Karpas-422 (cell line): Measurements from ENCODE around the gene SWAP70. TPM values are rescaled to one million over a fixed set of nuclear protein-coding genes. Genes with fewer than 3 reads are reported as not detected.

ENCODE experiments used
- DNase-seq: peaks from one replicate; pipeline ENCODE4 v3.0.0-alpha.2; 2015
- H2AFZ ChIP-seq: fragments of 200-600 bp; sonication (generic); 2 replicates; pipeline ENCODE4 v1.6.1; 2014; ENCODE audit warnings: antibody characterized with exemption, low read length, mixed read lengths
- H3K27ac ChIP-seq: fragments of 200-600 bp; sonication (generic); 2 replicates; pipeline ENCODE4 v1.5.1; 2014; ENCODE audit warnings: mild to moderate bottlenecking, low read length, moderate library complexity
- H3K27me3 ChIP-seq: fragments of 200-600 bp; sonication (generic); 2 replicates; pipeline ENCODE4 v1.6.1; 2014; ENCODE audit warnings: low read length, mixed read lengths
- H3K36me3 ChIP-seq: fragments of 200-600 bp; sonication (generic); 2 replicates; pipeline ENCODE4 v1.6.1; 2014; ENCODE audit warnings: low read length, mixed read lengths; ENCODE audit not compliant: insufficient read depth
- H3K4me1 ChIP-seq: fragments of 200-600 bp; sonication (generic); 2 replicates; pipeline ENCODE4 v1.6.1; 2014; ENCODE audit warnings: mild to moderate bottlenecking, low read length, mixed read lengths
- H3K4me2 ChIP-seq: fragments of 200-600 bp; sonication (generic); 2 replicates; pipeline ENCODE4 v1.6.1; 2014; ENCODE audit warnings: low read length, low read depth, mild to moderate bottlenecking; ENCODE audit not compliant: poor library complexity, severe bottlenecking
- H3K4me3 ChIP-seq: fragments of 200-600 bp; sonication (generic); 2 replicates; pipeline ENCODE4 v1.5.1; 2014; ENCODE audit warnings: mild to moderate bottlenecking, antibody characterized with exemption, low read length, mixed read lengths
- H3K79me2 ChIP-seq: fragments of 200-600 bp; sonication (generic); 2 replicates; pipeline ENCODE4 v1.6.1; 2014; ENCODE audit warnings: mild to moderate bottlenecking, low read length, mixed read lengths
- H3K9ac ChIP-seq: fragments of 200-600 bp; sonication (generic); 2 replicates; pipeline ENCODE4 v1.6.0; 2014; ENCODE audit warnings: low read length
- H3K9me2 ChIP-seq: fragments of 200-600 bp; sonication (generic), shearing (Covaris generic); replicated peaks from 2 replicates; pipeline ENCODE4 v1.6.0; 2014; ENCODE audit warnings: mild to moderate bottlenecking, low read length, moderate library complexity; ENCODE audit not compliant: insufficient read depth
- H3K9me3 ChIP-seq: fragments of 300-700, 200-600 bp; sonication (generic); 2 replicates; pipeline ENCODE4 v1.6.1; 2014; ENCODE audit warnings: low read length, mixed read lengths
- H4K20me1 ChIP-seq: fragments of 200-600 bp; sonication (generic); 2 replicates; pipeline ENCODE4 v1.6.1; 2014; ENCODE audit warnings: mild to moderate bottlenecking, antibody characterized with exemption, low read length, low read depth; ENCODE audit not compliant: insufficient read depth
- total RNA-seq: library from RNA; depleted of rRNA; stranded (reverse); fragments of >200 nt; shearing (Covaris generic); gene quantifications from 2 replicates; pipeline ENCODE4 v1.2.3, GENCODE V29; 2014; ENCODE audit warnings: low replicate concordance

Gene SWAP70
- total RNA-seq, 1 experiment from 2014 or later, result 82.4 TPM

GRCh38 chr11:9732453-9732852 is 68.6 kb downstream of the SWAP70 start:
- Histone ChIP-seq H3K9me2 (no peaks in the 10 kb centered on the region), H2AFZ (no peak overlapping the region), H3K9ac (no peak overlapping the region), H3K27me3 (no peaks in the 10 kb centered on the region), H3K36me3 (peaks cover 94% of the 10 kb centered on the region), H3K4me1 (peaks cover 39% of the 10 kb centered on the region), H3K79me2 (peaks cover 92% of the 10 kb centered on the region), H3K4me2 (no peak overlapping the region), H3K4me3 (no peak overlapping the region), H3K9me3 (peaks cover 3% of the 10 kb centered on the region; the same call in 1 of the 2 replicates), H4K20me1 (no peaks in the 10 kb centered on the region), H3K27ac (no peak overlapping the region)
- no peak for DNase-seq

- Histone ChIP-seq H3K4me2 (no peak overlapping the region), H3K36me3 (peaks cover 95% of the 10 kb centered on the region), H2AFZ (no peak overlapping the region), H3K9ac (no peak overlapping the region), H3K79me2 (peaks cover 86% of the 10 kb centered on the region), H3K9me3 (peaks cover 3% of the 10 kb centered on the region; the same call in 1 of the 2 replicates), H3K9me2 (no peaks in the 10 kb centered on the region), H3K27me3 (no peaks in the 10 kb centered on the region), H3K27ac (no peak overlapping the region), H3K4me1 (peaks cover 33% of the 10 kb centered on the region), H3K4me3 (no peak overlapping the region), H4K20me1 (no peaks in the 10 kb centered on the region)
- no peak for DNase-seq
These were observed 69.3 kb downstream of the SWAP70 start for GRCh38 chr11:9733212-9733611.

GRCh38 chr11:9735236-9735635 is 71.4 kb downstream of the SWAP70 start:
- Histone ChIP-seq H3K4me2 (no peak overlapping the region), H3K27me3 (no peaks in the 10 kb centered on the region), H3K9ac (no peak overlapping the region), H3K9me3 (peaks cover 3% of the 10 kb centered on the region; the same call in 1 of the 2 replicates), H3K27ac (no peak overlapping the region), H2AFZ (no peak overlapping the region), H3K36me3 (peaks cover 93% of the 10 kb centered on the region), H3K9me2 (no peaks in the 10 kb centered on the region), H3K4me1 (peaks cover 17% of the 10 kb centered on the region), H3K79me2 (peaks cover 67% of the 10 kb centered on the region), H3K4me3 (no peak overlapping the region), H4K20me1 (no peaks in the 10 kb centered on the region)
- DNase-seq, result no peak

GRCh38 chr11:9735919-9736318 is 72.0 kb downstream of the SWAP70 start:
- no peaks in the 10 kb centered on the region for H3K27me3 ChIP-seq
- H3K9ac ChIP-seq, result no peak overlapping the region
- no peak overlapping the region for H2AFZ ChIP-seq
- DNase-seq, result no peak
- H3K4me1 ChIP-seq, result peaks cover 12% of the 10 kb centered on the region
- H3K27ac ChIP-seq, result peak overlapping the region; percentile 44; the same call in 1 of the 2 replicates
- no peak overlapping the region for H3K4me3 ChIP-seq
- H3K4me2 ChIP-seq, result no peak overlapping the region
- H3K36me3 ChIP-seq, result peaks cover 93% of the 10 kb centered on the region
- H3K79me2 ChIP-seq, result peaks cover 60% of the 10 kb centered on the region
- no peaks in the 10 kb centered on the region for H3K9me2 ChIP-seq
- H3K9me3 ChIP-seq, result peaks cover 3% of the 10 kb centered on the region; the same call in 1 of the 2 replicates
- no peaks in the 10 kb centered on the region for H4K20me1 ChIP-seq

- no peaks in the 10 kb centered on the region for H3K9me2 ChIP-seq
- peaks cover 3% of the 10 kb centered on the region; the same call in 1 of the 2 replicates for H3K9me3 ChIP-seq
- no peak overlapping the region for H3K9ac ChIP-seq
- H4K20me1 ChIP-seq, result no peaks in the 10 kb centered on the region
- peak overlapping the region; percentile 44 for H3K27ac ChIP-seq
- H3K27me3 ChIP-seq, result no peaks in the 10 kb centered on the region
- DNase-seq, result no peak
- peaks cover 56% of the 10 kb centered on the region for H3K79me2 ChIP-seq
- H3K36me3 ChIP-seq, result peaks cover 92% of the 10 kb centered on the region
- H3K4me1 ChIP-seq, result peaks cover 7% of the 10 kb centered on the region
- no peak overlapping the region for H3K4me3 ChIP-seq
- H3K4me2 ChIP-seq, result no peak overlapping the region
- no peak overlapping the region for H2AFZ ChIP-seq
These were observed 72.5 kb downstream of the SWAP70 start for GRCh38 chr11:9736365-9736764.

- Histone ChIP-seq H3K4me3 (no peak overlapping the region), H4K20me1 (no peaks in the 10 kb centered on the region), H3K4me2 (no peak overlapping the region), H3K27me3 (no peaks in the 10 kb centered on the region), H3K9me3 (peaks cover 3% of the 10 kb centered on the region; the same call in 1 of the 2 replicates), H3K79me2 (peaks cover 43% of the 10 kb centered on the region), H3K27ac (peak overlapping the region; percentile 61), H3K4me1 (peaks cover 6% of the 10 kb centered on the region), H3K36me3 (peaks cover 86% of the 10 kb centered on the region), H3K9ac (no peak overlapping the region), H2AFZ (no peak overlapping the region), H3K9me2 (no peaks in the 10 kb centered on the region)
- no peak for DNase-seq
These were observed 74.2 kb downstream of the SWAP70 start for GRCh38 chr11:9738116-9738515.

GRCh38 chr11:9738707-9739106 is 74.8 kb downstream of the SWAP70 start:
- Histone ChIP-seq H3K4me3 (no peak overlapping the region), H3K9me2 (no peaks in the 10 kb centered on the region), H4K20me1 (no peaks in the 10 kb centered on the region), H3K9me3 (peaks cover 3% of the 10 kb centered on the region; the same call in 1 of the 2 replicates), H3K9ac (no peak overlapping the region), H3K27me3 (no peaks in the 10 kb centered on the region), H3K4me2 (no peak overlapping the region), H2AFZ (no peak overlapping the region), H3K79me2 (peaks cover 37% of the 10 kb centered on the region), H3K27ac (peak overlapping the region; percentile 61), H3K4me1 (peaks cover 8% of the 10 kb centered on the region), H3K36me3 (peaks cover 80% of the 10 kb centered on the region)
- DNase-seq, result no peak

- H3K27me3 ChIP-seq, result no peaks in the 10 kb centered on the region
- no peaks in the 10 kb centered on the region; the same call in 1 of the 2 replicates for H3K9me3 ChIP-seq
- H3K4me3 ChIP-seq, result no peak overlapping the region
- H2AFZ ChIP-seq, result no peak overlapping the region
- H3K79me2 ChIP-seq, result peaks cover 31% of the 10 kb centered on the region
- peaks cover 14% of the 10 kb centered on the region for H3K4me1 ChIP-seq
- DNase-seq, result no peak
- no peaks in the 10 kb centered on the region for H3K9me2 ChIP-seq
- no peak overlapping the region for H3K9ac ChIP-seq
- H3K4me2 ChIP-seq, result no peak overlapping the region
- peak overlapping the region; percentile 61 for H3K27ac ChIP-seq
- peaks cover 74% of the 10 kb centered on the region for H3K36me3 ChIP-seq
- no peaks in the 10 kb centered on the region for H4K20me1 ChIP-seq
These were observed 75.4 kb downstream of the SWAP70 start for GRCh38 chr11:9739123-9739900.
